Stimulated activated CD4-positive, alpha-beta T cell treated with anti-CD3 and anti-CD28 coated beads, Interleukin-4, amount 100 ng/mL, for 48 hours (primary cell): Measurements from ENCODE around the gene TFAP2E.
"Not testable (repeated sequence)": the region's sequence is repeated elsewhere in the genome, so short reads cannot be mapped to it uniquely, and the experiment has no call there.

ENCODE experiments used
- DNase-seq, 2 donors: peaks; one replicate each; pipeline ENCODE4 v3.0.0-alpha.2; 2020; ENCODE audit warnings: low read depth in 2 of 2

The TFAP2E gene

GRCh38 chr1:35574125-35574654 is 1.1 kb downstream of the TFAP2E start:
- DNase-seq, result no peak

GRCh38 chr1:35574655-35575415 is 1.7 kb downstream of the TFAP2E start:
- no peak for DNase-seq

DNA sequence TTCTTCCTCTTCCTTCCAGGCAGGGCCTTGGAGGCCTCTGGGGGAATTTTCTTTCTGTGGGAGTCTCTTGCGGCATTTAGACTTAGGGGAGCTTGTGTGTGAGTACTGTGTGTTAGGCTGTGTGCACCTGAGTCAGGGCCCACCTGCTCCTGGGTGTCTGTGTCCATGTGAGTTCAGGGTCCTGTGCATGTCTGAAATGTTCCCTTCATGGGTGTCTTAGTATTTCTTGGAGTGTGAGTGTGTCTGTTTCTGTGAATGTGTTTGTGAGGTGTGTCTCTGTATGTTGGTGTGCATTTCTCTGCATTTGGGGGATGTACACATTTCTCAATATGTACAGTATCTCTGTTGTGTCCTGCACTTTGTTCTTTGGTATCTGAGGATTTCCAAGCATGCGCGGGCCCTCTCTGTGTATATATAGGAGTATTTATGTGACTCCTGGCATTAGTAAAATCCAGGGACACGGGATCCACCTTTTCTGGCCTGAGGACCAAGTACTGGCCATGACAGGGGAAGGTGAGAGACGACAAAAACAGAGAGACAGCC is 2.4 kb downstream of the TFAP2E start:
- DNase-seq, result no peak

DNA sequence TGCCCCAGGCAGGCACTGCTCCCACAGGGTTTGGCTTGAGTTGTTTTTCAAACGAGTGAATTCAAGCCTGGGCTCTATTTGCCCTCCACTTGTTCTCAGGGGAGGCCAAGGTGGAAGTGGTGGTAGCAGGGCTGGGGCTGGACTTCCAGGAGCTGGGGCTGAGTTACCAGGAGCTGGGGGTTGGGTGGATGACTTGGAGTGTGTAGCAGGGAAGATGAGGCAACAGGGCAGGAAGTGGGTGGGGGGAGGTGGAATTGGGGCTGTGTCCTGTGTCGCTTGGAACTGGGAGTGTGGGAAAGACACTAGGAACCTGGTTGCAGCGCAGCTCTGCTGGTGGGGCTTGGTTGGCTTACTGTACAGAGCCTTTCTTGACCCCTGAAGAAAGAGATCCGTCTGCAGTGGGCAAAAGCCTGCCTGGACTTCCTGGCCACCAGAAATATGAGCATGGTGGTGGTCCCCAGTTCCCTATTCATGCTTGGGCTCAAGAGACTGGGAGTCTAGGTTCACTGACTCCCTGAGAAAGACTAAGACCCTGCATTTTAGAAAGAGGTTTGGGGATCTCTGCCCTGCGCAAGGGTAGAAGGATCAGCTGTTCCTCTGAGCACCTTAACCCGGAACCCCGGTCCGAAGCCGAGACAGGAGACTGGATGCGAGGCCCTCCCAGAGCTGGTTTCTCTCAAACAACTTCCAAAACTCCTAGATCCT is 3.1 kb downstream of the TFAP2E start:
- DNase-seq, result no peak

DNA sequence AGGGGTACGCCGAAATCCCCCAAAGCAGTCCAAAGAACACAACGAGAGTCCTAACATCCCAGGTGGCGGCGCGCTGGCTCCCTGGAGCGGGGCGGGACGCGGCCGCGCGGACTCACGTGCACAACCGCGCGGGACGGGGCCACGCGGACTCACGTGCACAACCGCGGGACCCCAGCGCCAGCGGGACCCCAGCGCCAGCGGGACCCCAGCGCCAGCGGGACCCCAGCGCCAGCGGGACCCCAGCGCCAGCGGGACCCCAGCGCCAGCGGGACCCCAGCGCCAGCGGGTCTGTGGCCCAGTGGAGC is 3.6 kb downstream of the TFAP2E start:
- DNase-seq, result not testable (repeated sequence)

GRCh38 chr1:35577071-35577998 is 4.2 kb downstream of the TFAP2E start:
- peak in 1 of 2 donors; percentile 47 for DNase-seq

- DNase-seq, result no peak
Observed at GRCh38 chr1:35580949-35581388, 7.9 kb downstream of the TFAP2E start.

DNA sequence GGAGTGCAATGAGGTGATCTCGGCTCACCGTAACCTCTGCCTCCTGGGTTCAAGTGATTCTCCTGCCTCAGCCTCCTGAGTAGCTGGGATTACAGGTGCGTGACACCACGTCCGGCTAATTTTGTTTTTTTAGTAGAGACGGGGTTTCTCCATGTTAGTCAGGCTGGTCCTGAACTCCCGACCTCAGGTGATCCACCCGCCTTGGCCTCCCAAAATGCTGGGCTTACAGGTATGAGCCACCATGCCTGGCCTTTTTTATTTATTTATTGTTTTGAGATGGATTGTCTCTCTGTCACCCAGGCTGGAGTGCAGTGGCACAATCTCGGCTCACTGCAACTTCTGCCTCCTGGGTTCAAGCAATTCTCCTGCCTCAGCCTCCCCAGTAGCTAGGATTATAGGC is 8.5 kb downstream of the TFAP2E start:
- not testable (repeated sequence) for DNase-seq

- DNase-seq, result no peak
Observed at GRCh38 chr1:35585281-35585680, 12.2 kb downstream of the TFAP2E start.

DNA sequence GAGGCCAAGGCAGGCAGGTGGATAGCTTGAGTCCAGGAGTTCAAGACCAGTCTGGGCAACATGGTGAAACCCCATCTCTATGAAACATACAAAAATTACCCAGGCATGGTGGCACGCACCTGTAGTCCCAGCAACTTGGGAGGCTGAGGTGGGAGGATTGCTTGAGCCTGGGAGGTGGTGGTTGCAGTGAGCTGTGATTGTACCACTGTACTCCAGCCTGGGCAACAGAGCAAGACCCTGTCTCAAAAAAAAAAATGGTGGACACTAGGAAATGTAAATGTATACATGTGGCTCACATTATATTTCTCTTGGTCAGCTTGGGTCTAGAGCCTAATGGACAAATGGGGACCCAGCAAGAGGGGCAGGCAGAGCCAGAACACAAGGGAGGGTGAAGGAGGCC is 12.7 kb downstream of the TFAP2E start:
- not testable (repeated sequence) for DNase-seq

DNA sequence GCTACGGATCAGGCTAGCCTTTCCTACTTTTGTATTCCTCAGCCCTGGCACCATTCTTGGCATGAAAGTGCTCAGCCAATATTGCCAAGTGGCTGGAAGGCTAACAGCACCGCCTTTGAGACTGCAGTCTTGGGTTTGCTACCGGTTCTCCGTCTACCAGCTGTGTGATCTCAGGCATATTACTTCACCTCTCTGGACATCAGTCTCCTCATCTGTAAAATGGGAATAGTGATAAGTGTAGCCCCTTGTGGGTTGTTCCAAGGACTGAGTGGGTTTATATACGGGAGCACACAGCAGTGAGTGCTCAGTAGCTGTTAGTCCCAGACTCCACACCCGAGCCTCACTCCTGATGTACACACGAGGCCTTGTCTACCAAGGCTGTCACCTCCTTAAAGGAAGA is 13.7 kb downstream of the TFAP2E start:
- no peak for DNase-seq

DNA sequence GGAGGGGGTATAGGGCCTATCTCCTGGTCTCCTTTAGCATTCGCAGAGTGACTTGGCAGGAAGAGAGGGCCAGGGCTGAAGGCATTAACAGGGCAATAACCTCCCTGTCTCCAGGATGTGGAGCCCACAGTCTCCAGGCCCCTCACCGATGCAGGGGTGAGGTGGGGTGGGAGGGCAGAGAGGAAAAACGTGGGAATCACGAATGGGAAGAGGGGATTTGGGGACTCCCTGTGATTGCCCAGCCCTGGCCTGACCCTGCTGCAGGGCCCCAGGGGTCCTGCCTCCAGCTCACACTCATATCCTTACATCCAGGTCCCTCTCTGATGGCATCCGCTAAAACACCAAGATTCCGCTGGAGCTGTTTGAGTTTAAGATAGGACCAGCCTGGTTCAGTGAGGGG is 14.6 kb downstream of the TFAP2E start:
- DNase-seq, result no peak

DNA sequence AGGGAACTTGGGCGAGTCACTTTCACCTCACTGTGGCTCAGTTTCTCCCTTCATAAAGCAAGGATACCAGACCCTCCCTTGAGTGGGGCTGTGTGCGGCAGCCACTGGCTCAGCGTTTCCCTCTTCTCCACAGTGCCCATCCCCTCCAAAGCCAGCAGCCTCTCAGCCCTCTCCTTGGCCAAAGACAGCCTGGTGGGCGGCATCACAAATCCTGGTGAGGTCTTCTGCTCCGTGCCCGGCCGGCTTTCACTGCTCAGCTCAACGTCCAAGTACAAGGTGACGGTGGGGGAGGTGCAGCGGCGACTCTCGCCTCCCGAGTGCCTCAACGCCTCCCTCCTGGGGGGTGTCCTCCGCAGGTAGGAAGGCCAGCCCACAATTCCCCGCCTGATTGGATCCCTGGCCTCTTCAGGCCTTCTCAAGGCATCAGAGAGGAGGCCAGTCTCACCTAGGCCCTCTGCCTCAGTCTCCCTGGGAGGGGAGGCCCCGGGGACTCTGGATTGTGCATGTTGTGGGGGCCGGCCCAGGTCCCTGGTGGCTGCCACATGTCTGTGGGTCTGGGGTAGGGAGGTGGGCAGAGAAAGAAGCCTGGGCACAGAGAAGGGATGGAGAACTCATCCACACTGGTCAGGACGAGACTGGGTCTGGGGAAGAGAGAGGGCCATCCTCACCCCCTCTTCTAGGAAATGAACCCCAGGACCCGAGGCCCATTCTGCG is 15.2 kb downstream of the TFAP2E start:
- no peak for DNase-seq

- DNase-seq, result no peak
Observed at GRCh38 chr1:35589516-35590427, 16.7 kb downstream of the TFAP2E start.

DNA sequence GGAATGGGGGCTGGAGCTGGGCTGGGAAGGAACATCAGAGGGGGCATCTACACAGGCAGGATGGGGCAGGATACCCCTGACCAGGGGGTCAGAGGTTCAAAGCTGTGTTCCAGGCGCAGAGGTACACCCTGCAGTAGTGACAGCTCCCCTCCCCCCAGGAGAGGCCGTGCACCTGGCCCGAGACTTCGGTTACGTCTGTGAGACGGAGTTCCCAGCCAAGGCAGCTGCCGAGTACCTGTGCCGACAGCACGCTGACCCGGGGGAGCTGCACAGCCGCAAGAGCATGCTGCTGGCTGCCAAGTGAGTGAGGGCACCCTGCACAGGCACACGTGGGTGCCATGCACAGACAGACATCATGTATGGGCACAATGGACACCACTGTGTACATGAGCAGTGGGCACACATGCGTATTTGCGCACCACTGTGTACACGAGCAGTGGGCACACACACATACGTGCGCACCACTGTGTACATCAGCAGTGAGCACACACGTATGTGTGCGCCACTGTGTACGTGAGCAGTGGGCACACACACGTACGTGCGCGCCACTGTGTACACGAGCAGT is 17.4 kb downstream of the TFAP2E start:
- DNase-seq, result no peak

GRCh38 chr1:35591211-35591610 is 18.1 kb downstream of the TFAP2E start:
- no peak for DNase-seq

- DNase-seq, result no peak
Observed at GRCh38 chr1:35592991-35593769, 20.1 kb downstream of the TFAP2E start.

DNA sequence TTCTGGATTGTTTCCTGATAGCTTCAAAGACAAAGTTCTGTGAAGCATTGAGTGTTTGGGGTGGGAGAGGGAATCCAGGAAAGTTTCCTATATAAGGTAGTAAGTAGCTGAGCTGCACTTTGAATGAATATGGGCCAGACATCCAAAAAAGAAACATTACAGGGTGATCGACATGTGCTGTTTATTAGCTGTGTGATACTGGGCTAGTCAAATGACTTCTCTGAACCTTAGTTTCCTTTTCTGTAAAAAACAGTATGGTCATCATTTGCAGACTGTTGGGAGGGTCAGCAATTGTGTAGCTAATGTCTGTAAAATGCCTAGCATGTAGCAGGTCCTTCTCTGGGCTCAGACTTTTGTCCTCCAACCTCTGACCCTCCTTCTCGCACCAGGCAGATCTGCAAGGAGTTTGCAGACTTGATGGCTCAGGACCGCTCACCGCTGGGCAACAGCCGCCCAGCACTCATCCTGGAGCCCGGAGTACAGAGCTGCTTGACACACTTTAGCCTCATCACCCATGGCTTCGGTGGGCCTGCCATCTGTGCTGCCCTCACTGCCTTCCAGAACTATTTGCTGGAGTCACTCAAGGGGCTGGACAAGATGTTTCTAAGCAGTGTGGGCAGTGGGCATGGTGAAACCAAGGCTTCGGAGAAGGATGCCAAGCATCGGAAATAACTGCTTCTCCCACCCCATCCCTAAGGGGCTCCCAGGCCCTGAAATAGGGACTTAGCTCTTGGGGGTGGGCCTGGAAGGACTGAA is 21.1 kb downstream of the TFAP2E start:
- no peak for DNase-seq
